ENCODE data around the gene EMX1. TPM values are rescaled to one million over a fixed set of nuclear protein-coding genes. Genes with fewer than 3 reads are reported as not detected.
"Not testable (repeated sequence)": the region's sequence is repeated elsewhere in the genome, so short reads cannot be mapped to it uniquely, and the experiment has no call there.

EMX1 gene
- total RNA-seq, 4 donors from 2014 or later, result 1.1 to 10.0 (median 3.4) TPM; not detected in 1

DNA sequence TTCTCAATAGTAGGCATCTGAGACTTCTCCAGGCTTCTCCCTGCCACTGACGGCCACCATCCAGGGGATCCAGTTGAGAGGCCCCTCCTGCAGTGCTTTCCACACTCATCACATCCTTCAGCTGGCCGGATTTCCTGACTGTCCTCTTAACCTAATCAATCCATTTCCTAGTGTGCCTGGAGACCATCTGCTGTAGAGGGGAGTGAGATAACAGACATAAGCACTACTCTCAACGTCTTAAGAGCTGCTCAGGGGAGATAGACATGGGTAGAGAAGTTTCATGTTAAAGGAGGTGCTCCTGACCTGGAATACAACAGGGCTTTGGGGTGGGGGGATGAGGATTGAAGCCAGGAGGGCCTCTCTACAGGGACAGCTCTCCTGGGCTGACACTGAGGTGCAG is 15.9 kb upstream of the EMX1 start:
- no peak for DNase-seq
- Histone ChIP-seq H3K27me3 (peaks cover 0 to 5% of the 10 kb centered on the region in 2 donors), H3K4me3 (no peak overlapping the region), H3K9me3 (no peaks in the 10 kb centered on the region), H3K36me3 (no peaks in the 10 kb centered on the region), H3K27ac (no peak overlapping the region), H3K4me1 (no peaks in the 10 kb centered on the region)
- no peak for TF ChIP-seq POLR2A (IDR thresholded peaks at IDR 0.05)
- TF ChIP-seq, protein P1, sequence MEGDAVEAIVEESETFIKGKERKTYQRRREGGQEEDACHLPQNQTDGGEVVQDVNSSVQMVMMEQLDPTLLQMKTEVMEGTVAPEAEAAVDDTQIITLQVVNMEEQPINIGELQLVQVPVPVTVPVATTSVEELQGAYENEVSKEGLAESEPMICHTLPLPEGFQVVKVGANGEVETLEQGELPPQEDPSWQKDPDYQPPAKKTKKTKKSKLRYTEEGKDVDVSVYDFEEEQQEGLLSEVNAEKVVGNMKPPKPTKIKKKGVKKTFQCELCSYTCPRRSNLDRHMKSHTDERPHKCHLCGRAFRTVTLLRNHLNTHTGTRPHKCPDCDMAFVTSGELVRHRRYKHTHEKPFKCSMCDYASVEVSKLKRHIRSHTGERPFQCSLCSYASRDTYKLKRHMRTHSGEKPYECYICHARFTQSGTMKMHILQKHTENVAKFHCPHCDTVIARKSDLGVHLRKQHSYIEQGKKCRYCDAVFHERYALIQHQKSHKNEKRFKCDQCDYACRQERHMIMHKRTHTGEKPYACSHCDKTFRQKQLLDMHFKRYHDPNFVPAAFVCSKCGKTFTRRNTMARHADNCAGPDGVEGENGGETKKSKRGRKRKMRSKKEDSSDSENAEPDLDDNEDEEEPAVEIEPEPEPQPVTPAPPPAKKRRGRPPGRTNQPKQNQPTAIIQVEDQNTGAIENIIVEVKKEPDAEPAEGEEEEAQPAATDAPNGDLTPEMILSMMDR (IDR thresholded peaks at IDR 0.05), result no peak

DNA sequence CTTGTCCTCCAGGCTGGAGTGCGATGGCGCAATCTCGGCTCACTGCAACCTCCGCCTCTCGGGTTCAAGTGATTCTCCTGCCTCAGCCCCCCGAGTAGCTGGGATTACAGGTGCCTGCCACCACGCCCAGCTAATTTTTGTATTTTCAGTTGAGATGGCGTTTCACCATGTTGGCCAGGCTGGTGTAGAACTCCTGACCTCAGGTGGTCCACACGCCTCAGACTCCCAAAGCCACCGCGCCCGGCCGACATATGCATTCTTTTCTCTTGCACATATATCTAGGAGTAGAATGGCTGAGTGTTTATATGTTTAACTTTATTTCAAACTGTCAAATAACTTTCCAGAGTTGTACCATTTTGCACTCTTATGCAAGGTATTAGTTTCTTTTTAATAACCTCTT is 9.9 kb upstream of the EMX1 start:
- not testable (repeated sequence) for H3K36me3 ChIP-seq, H3K4me3 ChIP-seq, H3K27ac ChIP-seq, H3K9me3 ChIP-seq, H3K4me1 ChIP-seq, DNase-seq
- H3K27me3 ChIP-seq, result peaks cover 0 to 10% of the 10 kb centered on the region in 2 donors

DNA sequence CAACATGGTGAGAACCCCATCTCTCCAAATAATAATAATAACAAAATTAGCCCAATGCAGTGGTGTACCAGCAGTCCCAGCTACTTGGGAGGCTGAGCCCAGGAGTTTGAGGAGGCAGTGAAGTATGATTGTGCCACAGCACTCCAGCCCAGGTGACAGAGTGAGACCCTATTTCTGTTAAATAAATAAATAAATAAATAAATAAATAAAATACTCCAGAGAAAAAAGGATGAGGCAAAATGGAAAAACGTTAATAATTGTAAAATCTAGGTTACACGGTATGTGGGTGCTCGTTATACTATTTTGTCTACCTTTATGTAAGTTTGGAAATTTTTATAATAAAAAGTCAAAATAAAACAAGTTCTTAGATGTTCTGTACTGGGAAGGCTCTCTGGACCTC is 8.6 kb upstream of the EMX1 start:
- Histone ChIP-seq H3K9me3 (no peaks in the 10 kb centered on the region), H3K4me3 (no peak overlapping the region), H3K27ac (no peak overlapping the region), H3K36me3 (no peaks in the 10 kb centered on the region), H3K27me3 (peaks cover 0 to 12% of the 10 kb centered on the region in 2 donors), H3K4me1 (no peaks in the 10 kb centered on the region)
- TF ChIP-seq, protein P1 (IDR thresholded peaks at IDR 0.05), result no peak
- DNase-seq, result no peak

DNA sequence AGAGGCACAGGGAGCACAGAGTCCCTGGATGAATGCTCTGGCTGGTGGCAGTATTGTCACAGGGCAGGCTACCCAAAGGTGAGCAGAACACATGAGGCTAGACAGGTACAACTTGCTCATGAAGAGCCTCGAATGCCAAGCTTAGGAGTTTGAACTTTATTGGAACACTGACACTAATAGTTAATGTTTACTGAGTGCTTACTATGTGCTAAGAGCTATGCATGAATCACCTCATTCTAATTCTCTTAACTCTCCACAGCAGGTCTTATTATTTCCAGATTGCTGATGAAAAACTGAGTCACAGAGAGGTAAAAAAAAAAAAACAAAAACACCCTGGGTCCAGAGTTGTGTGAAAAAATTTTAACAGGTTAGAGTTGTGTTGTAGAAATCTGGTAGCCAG is 6.1 kb upstream of the EMX1 start:
- peak in 1 of 3 donors; percentile 22 for DNase-seq
- H3K9me3 ChIP-seq, result no peaks in the 10 kb centered on the region
- no peaks in the 10 kb centered on the region for H3K36me3 ChIP-seq
- no peak overlapping the region for H3K4me3 ChIP-seq
- TF ChIP-seq, protein P1 (IDR thresholded peaks at IDR 0.05), result no peak
- H3K27ac ChIP-seq, result no peak overlapping the region
- peaks cover 0 to 33% of the 10 kb centered on the region in 2 donors for H3K27me3 ChIP-seq
- H3K4me1 ChIP-seq, result peaks cover 0 to 12% (median 7%) of the 10 kb centered on the region in 4 donors

DNA sequence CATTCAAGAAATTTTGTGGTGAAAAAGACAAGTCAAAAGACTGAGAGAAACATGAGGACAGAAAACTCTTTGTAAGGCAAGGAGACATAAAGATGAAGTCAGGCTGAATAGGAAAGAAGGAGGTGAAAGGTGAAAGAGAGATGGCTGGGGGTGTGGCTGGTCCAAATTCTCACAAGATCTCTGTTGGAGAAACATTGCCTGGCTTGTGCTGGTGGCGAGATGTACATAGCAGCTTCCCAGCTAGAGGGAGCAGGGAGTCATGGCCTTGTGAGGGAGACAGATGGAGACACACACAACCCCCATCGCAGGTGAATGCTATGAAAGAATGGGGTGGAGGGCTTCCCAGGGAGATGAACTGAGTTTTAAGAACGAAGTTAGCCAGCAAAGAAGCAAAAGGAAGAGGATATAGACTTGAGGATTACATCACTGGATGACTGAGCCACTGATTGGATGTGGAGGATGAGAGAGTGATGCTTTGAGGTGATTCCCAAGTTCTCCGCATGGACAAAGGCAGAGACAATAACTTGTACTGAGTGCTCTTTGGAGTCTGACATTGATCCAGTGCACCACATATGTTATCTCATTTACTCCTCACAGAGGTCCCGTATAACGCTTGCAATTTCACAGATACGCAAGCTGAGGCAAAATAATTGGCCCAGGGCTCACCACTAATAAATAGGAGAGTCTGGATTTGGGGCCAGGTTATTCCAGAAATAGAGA is 3.7 kb upstream of the EMX1 start:
- H3K4me3 ChIP-seq, result no peak overlapping the region
- no peaks in the 10 kb centered on the region for H3K36me3 ChIP-seq
- peaks cover 0 to 56% of the 10 kb centered on the region in 2 donors for H3K27me3 ChIP-seq
- peaks cover 0 to 36% (median 27%) of the 10 kb centered on the region in 4 donors for H3K4me1 ChIP-seq
- H3K27ac ChIP-seq, result no peak overlapping the region
- DNase-seq, result peak in 1 of 3 donors; percentile 25
- TF ChIP-seq, protein P1 (IDR thresholded peaks at IDR 0.05), result peak in 1 of 6 experiments; percentile 5
- TF ChIP-seq POLR2A (IDR thresholded peaks at IDR 0.05), result no peak
- no peaks in the 10 kb centered on the region for H3K9me3 ChIP-seq

DNA sequence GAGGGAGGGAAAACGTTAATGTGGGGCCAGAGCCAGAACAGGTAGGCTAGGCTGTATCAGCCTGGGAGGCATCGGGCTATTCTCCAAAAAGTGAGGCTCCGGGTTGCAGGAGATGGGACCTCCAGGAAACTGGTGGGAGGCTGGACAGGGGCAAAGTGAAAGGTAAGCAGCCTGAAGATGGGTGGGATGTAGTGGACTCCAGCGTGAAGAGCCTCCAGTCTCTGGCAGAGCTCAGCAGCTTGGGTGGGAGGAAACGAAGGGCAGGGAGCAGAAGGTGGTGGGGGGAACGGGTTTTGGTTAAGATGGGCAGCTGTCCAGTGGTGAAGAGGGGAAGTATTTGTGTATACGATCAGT is 3.1 kb upstream of the EMX1 start:
- peaks cover 0 to 59% of the 10 kb centered on the region in 2 donors for H3K27me3 ChIP-seq
- no peak for TF ChIP-seq POLR2A (IDR thresholded peaks at IDR 0.05)
- TF ChIP-seq, protein P1 (IDR thresholded peaks at IDR 0.05), result no peak
- no peak overlapping the region for H3K27ac ChIP-seq
- H3K4me1 ChIP-seq, result peaks cover 0 to 39% (median 28%) of the 10 kb centered on the region in 4 donors
- no peaks in the 10 kb centered on the region for H3K36me3 ChIP-seq
- DNase-seq, result no peak
- no peaks in the 10 kb centered on the region for H3K9me3 ChIP-seq
- no peak overlapping the region for H3K4me3 ChIP-seq

Measured in Peyer's patch (tissue), 4 donors.